HepG2 (cell line): ENCODE data around the gene WWP2. TPM values are rescaled to one million over a fixed set of nuclear protein-coding genes. Genes with fewer than 3 reads are reported as not detected.

Experiments
- FOXC1 ChIP-seq: sonication (generic); formaldehyde crosslinking; IDR thresholded peaks from 2 replicates; pipeline ENCODE4 v1.8.0; 2022; ENCODE audit warnings: mild to moderate bottlenecking, missing genetic modification reagents, borderline replicate concordance
- GATA4 ChIP-seq: sonication (generic); IDR thresholded peaks from 2 replicates; pipeline ENCODE4 v1.6.1; 2016; ENCODE audit warnings: antibody characterized with exemption, low read depth, borderline replicate concordance
- KLF15 ChIP-seq: sonication (generic); formaldehyde crosslinking; IDR thresholded peaks from 2 replicates; pipeline ENCODE4 v1.8.1; 2023; ENCODE audit warnings: borderline replicate concordance, mild to moderate bottlenecking, inconsistent platforms, missing genetic modification reagents, mixed read lengths
- RARG ChIP-seq: sonication (generic); formaldehyde crosslinking; IDR thresholded peaks from 2 replicates; pipeline ENCODE4 v1.4.0; 2020; ENCODE audit warnings: low read depth, mild to moderate bottlenecking, missing genetic modification reagents
- ZNF333 ChIP-seq: sonication (generic); formaldehyde crosslinking; IDR thresholded peaks from 2 replicates; pipeline ENCODE4 v1.4.0; 2020; ENCODE audit warnings: mild to moderate bottlenecking, missing genetic modification reagents, borderline replicate concordance
- polyA plus RNA-seq, 8 experiments: library from polyadenylated mRNA; depleted of rRNA in 3 of 8; stranded (reverse) in 7 of 8; unstranded in 1 of 8; fragments of >200 nt; fragmentation: Illumina TruSeq in 4 of 8; extraction: Trizol in 4 of 8; gene quantifications; 2 replicates each; pipeline versions ENCODE4 v1.2.1 to v1.2.3, GENCODE V29; 2011 to 2016; ENCODE audit warnings: low read depth in 4 of 8, missing spikeins in 1 of 8, mixed read lengths in 1 of 8; ENCODE audit not compliant: insufficient read depth in 1 of 8
- total RNA-seq, 5 experiments: library from RNA; depleted of rRNA; stranded (reverse); fragments of >200 nt; fragmentation: Illumina TruSeq; extraction: Trizol; gene quantifications; 2 replicates each; pipeline ENCODE4 v1.2.3, GENCODE V29; 2016; ENCODE audit warnings: low read depth in 1 of 5
- TF ChIP-seq, protein P1 (sequence below): sonication (generic); formaldehyde crosslinking; IDR thresholded peaks from 2 replicates; pipeline ENCODE4 v1.4.0; 2020; ENCODE audit warnings: mild to moderate bottlenecking, missing genetic modification reagents
- TF ChIP-seq, protein P2 (sequence below): sonication (generic); formaldehyde crosslinking; conservative IDR thresholded peaks from 2 replicates; pipeline ENCODE4 v1.4.0; 2020; ENCODE audit warnings: missing genetic modification reagents
- TF ChIP-seq, protein P3 (sequence below): IDR thresholded peaks from 2 replicates; pipeline ENCODE4 v1.6.1; 2016; ENCODE audit warnings: missing biosample characterization, missing genetic modification reagents, low read depth

Gene WWP2
- total and polyA plus RNA-seq, 2 of the 13 experiments (the other 11 are each of a cell fraction or from before 2014, with no cell fraction given) = 11.4 to 28.2 TPM

DNA sequence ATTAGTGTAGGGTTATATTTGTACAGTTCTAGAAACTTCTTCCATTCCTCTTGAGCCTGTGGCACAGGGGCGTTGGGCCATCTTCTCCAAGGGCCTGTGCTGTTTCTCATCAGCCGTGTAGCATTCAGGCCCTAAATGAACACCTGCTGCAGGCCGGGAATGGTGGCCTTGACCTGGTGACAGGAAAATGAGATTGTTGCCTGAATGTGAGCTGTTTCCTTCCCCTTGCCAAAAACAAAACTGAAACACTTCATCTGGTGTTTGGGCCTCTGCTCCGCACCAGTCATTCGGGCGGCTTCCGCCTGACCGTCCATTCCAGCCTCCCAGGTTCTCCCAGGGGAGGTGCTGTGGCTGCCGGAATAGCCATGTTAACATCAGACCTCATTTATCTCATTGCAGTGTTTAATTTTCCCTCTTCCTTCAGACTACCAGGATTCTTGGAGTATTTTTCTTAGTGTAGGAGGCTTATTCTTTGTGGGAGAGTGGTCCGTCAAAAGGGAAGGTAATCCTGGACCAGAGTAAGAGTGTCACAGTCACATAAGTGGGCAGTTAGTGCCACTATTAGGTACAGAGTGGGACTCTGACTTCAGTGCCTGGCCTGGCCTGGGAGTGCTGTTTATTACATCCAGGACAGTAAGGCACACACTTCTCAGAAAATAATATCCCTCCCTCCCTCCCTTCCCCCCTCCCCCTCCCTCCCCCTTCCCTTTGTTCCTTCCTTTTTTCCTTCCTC, 61.9 kb downstream of the WWP2 start (continued):
- TF ChIP-seq GATA4 (no peak), RARG (CRISPR knock-in tag) (no peak), KLF15 (CRISPR knock-in tag) (no peak), FOXC1 (CRISPR knock-in tag) (no peak), ZNF333 (CRISPR knock-in tag) (peak; percentile 45; the same call in 1 of the 2 replicates)
- TF ChIP-seq, protein P1, sequence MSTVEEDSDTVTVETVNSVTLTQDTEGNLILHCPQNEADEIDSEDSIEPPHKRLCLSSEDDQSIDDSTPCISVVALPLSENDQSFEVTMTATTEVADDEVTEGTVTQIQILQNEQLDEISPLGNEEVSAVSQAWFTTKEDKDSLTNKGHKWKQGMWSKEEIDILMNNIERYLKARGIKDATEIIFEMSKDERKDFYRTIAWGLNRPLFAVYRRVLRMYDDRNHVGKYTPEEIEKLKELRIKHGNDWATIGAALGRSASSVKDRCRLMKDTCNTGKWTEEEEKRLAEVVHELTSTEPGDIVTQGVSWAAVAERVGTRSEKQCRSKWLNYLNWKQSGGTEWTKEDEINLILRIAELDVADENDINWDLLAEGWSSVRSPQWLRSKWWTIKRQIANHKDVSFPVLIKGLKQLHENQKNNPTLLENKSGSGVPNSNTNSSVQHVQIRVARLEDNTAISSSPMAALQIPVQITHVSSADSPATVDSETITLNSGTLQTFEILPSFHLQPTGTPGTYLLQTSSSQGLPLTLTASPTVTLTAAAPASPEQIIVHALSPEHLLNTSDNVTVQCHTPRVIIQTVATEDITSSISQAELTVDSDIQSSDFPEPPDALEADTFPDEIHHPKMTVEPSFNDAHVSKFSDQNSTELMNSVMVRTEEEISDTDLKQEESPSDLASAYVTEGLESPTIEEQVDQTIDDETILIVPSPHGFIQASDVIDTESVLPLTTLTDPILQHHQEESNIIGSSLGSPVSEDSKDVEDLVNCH (CRISPR knock-in tag) = no peak
- TF ChIP-seq, protein P2, sequence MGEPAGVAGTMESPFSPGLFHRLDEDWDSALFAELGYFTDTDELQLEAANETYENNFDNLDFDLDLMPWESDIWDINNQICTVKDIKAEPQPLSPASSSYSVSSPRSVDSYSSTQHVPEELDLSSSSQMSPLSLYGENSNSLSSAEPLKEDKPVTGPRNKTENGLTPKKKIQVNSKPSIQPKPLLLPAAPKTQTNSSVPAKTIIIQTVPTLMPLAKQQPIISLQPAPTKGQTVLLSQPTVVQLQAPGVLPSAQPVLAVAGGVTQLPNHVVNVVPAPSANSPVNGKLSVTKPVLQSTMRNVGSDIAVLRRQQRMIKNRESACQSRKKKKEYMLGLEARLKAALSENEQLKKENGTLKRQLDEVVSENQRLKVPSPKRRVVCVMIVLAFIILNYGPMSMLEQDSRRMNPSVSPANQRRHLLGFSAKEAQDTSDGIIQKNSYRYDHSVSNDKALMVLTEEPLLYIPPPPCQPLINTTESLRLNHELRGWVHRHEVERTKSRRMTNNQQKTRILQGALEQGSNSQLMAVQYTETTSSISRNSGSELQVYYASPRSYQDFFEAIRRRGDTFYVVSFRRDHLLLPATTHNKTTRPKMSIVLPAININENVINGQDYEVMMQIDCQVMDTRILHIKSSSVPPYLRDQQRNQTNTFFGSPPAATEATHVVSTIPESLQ = no peak
- TF ChIP-seq, protein P3, sequence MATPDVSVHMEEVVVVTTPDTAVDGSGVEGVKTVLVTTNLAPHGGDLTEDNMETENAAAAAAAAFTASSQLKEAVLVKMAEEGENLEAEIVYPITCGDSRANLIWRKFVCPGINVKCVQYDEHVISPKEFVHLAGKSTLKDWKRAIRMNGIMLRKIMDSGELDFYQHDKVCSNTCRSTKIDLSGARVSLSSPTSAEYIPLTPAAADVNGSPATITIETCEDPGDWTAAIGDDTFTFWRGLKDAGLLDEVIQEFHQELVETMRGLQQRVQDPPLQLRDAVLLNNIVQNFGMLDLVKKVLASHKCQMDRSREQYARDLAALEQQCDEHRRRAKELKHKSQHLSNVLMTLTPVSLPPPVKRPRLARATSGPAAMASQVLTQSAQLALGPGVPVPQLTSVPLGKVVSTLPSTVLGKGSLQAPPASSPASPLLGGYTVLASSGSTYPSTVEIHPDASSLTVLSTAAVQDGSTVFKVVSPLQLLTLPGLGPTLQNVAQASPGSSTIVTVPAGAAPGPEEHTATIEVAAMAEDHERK (CRISPR knock-in tag) = no peak
